Mucosa of gallbladder (tissue), 1 donor: ENCODE results near the gene GRPR. TPM values are rescaled to one million over a fixed set of nuclear protein-coding genes. Genes with fewer than 3 reads are reported as not detected.
"Not testable (repeated sequence)": the region's sequence is repeated elsewhere in the genome, so short reads cannot be mapped to it uniquely, and the experiment has no call there.

Experiments
- DNase-seq: peaks from one replicate; pipeline ENCODE4 v3.0.0-alpha.2; 2020; ENCODE audit warnings: low spot score
- total RNA-seq: library from RNA; stranded (reverse); gene quantifications from one replicate; pipeline ENCODE4 v1.2.1, GENCODE V29; 2021
- donor health status: DM: no; HTN: no; CAD: no.

Gene GRPR
- total RNA-seq, 1 donor from 2014 or later = not detected

DNA sequence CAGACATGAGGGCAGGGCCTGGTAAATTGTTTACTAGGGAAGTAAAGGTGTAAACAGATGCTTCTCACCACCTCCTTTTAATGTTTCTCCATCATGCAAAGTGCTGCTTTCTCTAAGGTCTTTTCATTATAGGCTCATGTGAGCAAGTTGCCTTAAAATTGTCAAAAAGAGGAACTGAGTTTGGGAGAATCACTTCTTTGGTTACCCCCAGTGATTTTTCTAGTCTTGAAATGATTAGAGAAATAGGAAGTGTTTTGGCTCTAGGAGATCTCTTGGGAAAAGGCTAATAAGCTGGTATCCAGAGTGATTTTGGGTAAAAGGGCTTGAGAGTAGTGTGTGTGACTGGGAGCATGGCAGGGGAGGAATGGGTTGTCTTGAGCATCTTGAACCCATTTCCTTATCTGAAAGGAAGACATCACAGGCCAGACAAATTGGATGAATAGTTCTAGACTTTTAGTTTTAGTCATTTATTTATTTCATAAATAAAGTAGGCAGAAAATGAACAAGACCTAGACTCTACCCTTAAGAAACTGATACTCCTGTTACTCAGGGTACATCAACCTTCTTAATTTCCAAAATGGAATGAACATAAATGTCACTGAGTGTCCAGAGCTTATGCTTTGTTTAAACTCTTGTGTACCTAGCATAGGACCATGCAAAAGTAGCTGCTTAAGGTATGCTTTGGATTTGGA lies 14.2 kb downstream of the GRPR start:
- no peak for DNase-seq

GRCh38 chrX:16138108-16138427 lies 14.7 kb downstream of the GRPR start:
- no peak for DNase-seq

DNA sequence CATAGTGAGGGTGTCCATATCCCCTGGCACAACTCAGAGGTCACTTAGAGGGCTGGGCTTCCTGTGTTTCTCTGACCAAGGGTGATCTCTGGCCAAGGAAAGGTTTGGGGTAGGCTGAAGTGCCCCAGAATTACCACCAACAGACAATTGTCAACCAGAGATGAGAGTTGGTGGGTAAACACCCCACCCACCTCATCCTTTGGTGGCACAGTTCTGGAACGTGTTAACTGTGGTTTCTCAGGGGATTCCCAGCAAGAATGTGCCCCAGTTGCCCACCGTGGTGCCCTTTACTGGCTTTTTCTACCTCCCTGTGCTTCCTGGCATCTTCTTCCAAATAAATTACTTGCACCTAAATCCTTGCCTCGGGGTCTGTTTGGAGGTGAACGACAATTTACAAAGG lies 17.1 kb downstream of the GRPR start:
- no peak for DNase-seq

DNA sequence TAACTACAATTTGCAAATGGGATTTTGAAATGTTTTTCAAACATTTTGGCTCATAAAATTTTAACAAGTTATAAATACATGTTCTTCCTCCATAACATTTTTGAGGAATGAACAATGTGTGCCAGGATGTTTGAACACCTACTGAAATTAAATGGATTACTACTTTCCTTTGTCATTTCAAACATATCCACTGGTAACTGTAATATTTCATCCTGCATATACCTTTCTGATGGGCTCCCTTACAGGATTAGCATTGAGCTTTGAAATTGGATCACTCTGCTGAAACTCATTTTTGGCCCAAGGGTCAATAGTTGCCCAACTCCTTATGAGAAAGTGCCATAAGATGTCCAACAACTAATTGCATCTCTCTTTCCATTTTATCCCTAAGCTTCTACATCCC lies 17.6 kb downstream of the GRPR start:
- no peak for DNase-seq

DNA sequence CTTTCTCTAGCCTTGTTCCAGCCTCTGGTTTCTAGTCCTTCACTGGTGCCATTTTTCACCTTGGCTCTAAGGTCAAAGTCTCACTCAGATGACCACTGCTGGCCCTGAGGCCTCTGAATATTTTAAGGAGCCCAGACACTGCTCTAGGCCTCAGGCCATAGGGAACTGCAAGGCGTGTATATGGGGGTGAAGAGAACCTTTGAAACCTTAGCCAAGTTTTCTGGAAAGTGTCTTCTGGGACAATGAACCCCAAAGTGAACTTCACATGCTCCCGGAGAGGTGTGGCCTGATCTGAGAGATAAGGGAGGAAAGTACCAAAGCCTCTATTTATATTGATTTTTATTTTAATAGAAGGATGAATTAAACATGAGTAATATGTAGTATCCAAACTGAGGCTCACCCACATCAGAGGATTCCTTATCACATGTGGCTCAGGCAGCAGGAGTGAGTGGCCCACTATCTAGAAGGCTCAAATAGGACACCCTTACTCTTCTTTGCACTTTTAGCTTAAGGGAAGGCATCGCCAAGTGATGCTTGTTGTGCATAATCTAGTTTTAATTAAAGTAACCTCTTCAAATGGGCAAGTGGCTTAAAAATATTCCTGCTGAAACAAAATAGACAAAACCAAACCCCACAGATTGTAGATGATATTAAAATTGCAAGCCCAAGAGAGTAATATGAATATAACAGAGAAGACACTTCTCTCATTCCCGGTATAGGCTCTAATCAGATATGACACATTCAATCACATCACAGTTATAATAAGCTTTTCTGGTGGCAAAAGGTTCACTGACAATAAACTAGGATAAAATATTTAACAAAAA lies 18.3 kb downstream of the GRPR start:
- no peak for DNase-seq

GRCh38 chrX:16142246-16142558 lies 18.8 kb downstream of the GRPR start:
- DNase-seq = no peak

DNA sequence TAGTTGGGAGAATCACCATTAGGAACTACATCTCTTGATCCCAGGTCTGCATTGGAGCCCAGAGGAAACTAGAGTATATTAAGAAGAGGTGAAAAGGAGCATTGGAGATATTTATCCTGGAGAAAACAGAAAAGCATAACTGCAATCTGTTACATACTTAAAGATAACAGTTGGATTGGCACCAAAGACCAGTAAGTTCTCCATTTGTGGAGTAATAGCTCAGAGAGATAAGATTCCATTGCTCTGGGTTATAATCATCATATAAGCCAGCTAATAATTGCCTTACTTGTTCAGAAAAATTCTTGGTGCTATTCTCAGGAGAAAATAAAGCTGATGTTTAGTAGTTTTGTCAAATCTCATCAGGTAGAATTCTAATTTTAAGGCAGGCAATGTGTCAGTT lies 20.6 kb downstream of the GRPR start:
- no peak for DNase-seq

DNA sequence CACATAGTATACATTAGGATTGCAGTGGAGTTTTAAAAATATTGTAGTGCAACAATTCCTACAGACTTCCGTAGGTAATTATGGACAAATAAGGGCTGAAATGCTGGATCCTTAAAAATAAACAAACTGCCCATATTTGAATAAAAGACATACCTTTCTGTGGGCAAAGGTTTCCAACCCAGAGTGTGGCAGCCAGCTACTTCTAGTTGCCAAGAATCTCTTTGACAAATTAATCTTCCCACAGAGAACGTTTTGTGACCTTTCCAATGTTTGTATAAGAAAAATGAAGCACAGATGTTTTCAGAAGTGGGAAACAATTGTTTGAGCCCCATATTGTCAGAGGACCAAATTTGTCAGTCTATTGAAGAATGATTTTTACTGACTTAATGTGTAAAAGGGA lies 21.1 kb downstream of the GRPR start:
- no peak for DNase-seq

DNA sequence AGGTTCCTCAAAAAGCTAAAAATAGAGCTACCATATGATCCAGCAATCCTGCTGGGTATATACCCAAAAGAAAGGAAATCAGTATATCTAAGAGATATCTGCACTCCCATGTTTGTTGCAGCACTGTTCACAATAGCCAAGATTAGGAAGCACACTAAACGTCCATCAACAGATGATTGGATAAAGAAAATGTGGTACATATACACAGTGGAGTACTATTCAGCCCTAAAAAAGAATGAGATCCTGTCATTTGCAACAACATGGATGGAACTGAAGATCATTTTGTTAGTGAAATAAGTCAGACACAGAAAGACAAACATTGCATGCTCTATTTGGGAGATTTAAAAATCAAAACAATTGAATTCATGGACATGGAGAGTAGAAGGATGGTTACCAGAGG lies 21.7 kb downstream of the GRPR start:
- DNase-seq = not testable (repeated sequence)

- DNase-seq = no peak
Measured at GRCh38 chrX:16145656-16146055, 22.3 kb downstream of the GRPR start.

DNA sequence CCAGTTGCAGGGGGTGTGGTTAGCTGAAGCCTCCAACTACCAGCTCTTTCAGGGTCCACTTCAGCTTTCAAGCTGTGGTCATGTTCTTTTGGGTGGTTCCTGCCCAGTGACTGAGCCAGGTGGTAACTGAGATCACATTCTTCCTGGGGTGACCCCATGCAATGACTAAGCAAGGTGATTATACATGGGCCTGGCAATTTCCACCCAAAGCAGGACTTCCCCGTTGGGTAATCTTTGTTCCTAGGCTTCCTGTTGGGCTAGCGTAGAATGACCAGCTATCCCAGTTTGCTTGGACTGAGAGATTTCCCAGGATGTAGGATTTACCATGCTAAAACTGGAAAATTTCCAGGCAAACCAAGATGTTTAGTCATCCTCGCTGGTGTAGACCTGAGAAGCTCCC lies 25.5 kb downstream of the GRPR start:
- no peak for DNase-seq

GRCh38 chrX:16155581-16156096 lies 32.3 kb downstream of the GRPR start:
- no peak for DNase-seq

DNA sequence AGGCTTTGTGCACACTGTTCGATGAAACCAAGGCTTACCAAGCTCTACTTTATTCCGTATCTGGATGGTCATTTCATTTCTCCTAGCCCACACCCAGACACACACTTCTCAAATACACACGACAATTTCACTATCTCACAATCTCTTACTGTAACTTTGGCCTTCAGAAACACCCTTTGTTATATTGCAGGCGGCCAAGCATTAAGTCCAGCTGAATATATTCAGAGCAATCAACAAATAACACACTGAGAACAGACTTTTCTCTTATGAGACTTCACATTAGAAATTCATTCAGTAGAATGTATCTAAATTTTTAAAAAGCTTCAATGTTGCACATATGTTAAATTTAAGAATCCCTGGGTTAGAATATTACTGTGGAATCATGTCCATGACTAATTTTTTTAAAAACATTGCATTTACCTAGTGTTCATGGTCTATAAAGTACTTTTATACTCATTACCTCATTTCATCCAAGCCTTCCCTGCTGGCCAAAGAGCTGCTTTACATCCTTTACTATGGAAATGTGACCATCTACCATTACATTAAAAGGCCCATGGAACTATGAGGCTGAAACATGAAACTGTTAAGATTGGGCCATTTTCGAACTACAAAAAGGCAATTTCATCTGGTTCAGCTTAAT lies 33.4 kb downstream of the GRPR start:
- no peak for DNase-seq

DNA sequence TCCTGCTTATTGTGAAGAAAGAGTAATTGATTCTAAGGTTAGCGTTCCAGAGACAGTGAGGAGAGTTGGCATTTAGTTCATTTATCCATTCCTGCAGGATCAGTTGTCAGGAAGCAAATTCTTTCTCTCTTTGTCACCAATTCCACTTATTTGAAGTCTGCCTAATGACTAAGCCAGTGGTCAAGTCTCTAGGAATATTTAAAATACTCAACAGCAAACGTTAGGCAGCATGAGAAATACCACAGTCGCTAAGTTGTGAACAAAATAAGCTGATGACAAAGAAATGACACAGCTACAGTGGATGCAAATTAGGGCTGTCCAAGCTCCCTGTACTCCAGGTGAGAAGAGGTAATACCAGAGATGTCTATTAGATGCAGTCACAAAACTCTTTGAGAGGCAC lies 37.4 kb downstream of the GRPR start:
- no peak for DNase-seq

GRCh38 chrX:16161173-16161572 lies 37.8 kb downstream of the GRPR start:
- not testable (repeated sequence) for DNase-seq

DNA sequence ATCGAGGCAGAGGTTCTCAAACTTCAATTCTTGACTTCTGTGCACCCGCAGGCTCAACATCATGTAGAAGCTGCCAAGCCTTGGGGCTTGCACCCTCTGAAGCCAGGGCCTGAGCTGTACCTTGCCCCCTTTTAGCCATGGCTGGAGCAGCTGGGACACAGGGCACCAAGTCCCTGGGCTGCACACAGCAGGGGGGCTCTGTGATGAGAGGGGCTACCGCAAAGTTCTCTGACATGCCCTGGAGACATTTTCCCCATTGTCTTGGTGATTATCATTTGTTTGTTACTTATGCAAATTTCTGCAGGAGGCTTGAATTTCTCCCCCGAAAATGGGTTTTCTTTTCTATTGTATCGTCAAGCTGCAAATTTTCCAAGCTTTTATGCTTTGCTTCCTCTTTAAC lies 39.0 kb downstream of the GRPR start:
- DNase-seq = no peak

GRCh38 chrX:16164748-16165147 lies 41.4 kb downstream of the GRPR start:
- no peak for DNase-seq

GRCh38 chrX:16167181-16167580 lies 43.8 kb downstream of the GRPR start, which contains the start of gene MAGEB17:
Gene MAGEB17, plus strand, starts transcription at chrX:16167481. Its CDS starts 2,902 bp downstream, at chrX:16170383.
- DNase-seq = no peak

DNA sequence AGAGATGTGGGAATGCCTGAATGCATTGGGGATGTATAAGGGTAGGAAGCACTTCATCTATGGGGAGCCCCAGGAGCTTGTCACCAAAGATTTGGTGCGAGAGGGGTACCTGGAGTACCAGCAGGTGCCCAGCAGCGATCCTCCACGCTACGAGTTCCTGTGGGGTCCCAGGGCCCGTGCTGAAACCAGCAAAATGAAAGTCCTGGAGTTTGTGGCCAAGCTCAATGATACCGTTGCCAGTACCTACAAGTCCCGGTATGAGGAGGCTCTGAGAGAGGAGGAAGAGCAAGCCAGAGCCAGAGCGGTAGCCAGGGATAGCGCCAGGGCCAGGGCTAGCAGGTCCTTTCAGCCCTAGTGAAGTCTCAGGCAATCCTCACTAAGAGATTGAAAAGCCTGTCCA lies 47.7 kb downstream of the GRPR start:
- DNase-seq = no peak

DNA sequence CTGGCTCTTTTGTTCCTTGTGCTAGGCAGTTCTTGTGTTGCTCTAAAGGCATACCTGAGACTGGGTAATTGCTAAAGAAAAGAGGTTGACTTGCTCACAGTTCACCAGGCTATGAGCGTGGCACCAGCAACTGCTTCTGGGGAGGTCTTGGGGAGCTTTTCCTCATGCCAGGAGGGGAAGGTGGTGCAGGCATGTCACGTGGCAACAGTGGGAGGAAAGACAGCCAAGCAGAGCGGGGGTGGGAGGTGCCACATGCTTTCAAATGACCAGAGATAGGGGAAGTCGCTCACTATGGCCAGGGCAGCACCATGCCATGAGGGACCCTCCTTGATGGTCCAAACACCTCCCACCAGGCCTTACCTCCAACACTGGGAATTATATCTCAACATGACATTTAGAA lies 48.6 kb downstream of the GRPR start:
- no peak for DNase-seq

DNA sequence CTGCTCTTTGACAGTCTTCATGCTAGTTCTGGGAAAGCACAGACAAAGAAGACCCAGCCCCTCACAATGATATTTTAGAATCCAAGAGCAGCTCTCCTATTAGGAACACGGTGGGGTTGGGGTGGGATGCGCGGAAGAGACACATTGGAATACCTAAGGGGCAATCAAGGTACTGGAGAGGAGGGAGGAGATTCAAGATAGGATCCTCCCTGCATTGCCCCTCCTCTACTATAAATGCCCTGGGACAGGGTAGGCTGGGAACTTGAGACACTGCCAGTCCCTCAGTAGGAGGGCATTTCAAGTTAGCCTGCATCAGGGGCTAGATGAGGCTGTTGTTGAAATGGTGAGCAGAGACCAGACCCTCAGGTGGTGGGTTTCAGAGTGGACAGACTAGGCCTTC lies 49.0 kb downstream of the GRPR start:
- no peak for DNase-seq

DNA sequence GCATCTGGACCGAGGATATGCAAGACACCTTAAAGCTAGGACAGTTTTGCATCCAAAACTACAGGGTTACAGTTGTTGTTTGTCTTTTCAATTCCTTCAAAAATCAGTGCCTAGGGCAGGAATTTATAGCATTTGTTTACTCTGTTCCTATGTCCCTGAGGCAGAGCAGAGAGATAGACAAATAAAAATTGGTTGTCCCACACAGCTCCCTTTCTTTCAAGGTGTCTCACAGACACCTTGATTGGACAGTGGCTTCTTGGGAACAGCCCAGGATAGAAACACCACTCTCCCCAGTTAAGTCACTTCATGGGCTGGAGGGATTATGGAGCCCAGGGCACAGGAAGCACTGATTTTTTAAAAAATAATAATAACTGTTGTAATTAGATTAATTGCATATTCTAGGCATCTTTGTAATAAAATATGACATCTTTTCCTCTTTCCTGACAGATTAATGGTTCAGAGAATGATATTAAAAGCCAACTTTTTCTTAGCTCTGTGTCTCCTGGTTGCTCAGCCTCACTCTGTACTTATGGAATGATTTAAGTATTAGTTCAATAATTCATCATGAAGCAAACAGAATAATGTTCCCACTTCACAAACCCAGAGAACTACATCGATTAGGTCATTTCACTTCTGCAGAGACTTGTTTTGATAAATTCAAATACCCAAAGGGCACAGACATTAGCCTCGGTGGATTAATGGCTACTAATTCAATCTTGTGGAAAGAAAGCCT lies 52.1 kb downstream of the GRPR start:
- no peak for DNase-seq
